ENCODE results near the gene AIF1L. TPM values are rescaled to one million over a fixed set of nuclear protein-coding genes. Genes with fewer than 3 reads are reported as not detected.

AIF1L gene
- polyA plus RNA-seq, 1 donor = 347 TPM

DNA sequence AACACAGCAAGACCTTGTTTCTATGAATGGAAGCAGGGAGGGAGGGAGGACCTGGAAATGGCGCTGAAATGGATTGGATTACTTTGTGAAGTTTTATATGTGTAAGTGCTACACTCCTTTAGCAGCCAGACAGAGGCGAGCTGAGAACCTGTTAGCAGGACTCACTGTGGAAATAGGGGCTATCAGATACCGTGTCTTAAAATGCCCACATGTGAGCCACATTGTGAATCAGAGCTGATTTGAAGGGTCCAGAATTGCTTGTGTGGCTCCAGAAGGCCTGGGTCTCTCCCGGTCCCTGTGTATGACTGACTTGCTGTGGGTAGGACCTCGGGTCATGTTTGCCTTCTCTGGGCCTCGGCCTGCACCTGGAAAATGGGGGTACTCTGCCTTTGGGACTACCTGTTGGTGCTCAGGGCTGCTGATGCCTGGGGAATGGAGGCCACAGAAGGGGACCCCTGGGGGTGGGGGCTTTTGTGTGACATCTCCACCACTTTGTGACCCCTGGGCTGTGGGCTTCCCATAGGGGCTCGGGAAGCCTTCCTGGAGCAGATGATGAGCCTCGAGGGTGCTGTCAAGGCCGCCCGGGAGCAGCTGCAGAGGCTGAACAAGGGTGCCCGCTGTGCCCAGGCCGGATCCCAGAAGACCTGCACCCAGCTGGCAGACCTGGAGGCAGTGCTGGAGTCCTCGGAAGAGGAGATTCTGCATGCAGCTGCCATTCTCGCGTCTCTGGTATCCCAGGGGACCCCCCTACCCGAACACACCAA, 24.0 kb upstream of the AIF1L start:
- no peak for DNase-seq

DNA sequence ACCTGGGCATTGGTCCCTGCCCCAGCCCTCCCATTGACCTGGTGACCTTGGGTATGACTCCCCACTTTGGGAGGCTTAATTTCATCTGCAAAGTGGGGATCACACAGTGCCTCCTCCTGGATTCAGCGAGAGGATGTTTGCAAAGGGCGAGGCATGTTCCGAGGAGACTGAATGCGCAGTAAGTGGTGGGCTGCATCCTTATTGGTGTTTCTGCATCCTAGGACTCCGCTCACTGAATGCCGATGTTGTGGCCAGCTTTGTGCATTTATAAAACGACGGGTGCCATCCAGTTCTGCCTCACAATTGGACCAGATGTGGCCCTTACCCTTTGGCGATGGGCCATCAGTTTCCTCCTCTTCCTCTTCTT, 23.5 kb upstream of the AIF1L start:
- DNase-seq = no peak

DNA sequence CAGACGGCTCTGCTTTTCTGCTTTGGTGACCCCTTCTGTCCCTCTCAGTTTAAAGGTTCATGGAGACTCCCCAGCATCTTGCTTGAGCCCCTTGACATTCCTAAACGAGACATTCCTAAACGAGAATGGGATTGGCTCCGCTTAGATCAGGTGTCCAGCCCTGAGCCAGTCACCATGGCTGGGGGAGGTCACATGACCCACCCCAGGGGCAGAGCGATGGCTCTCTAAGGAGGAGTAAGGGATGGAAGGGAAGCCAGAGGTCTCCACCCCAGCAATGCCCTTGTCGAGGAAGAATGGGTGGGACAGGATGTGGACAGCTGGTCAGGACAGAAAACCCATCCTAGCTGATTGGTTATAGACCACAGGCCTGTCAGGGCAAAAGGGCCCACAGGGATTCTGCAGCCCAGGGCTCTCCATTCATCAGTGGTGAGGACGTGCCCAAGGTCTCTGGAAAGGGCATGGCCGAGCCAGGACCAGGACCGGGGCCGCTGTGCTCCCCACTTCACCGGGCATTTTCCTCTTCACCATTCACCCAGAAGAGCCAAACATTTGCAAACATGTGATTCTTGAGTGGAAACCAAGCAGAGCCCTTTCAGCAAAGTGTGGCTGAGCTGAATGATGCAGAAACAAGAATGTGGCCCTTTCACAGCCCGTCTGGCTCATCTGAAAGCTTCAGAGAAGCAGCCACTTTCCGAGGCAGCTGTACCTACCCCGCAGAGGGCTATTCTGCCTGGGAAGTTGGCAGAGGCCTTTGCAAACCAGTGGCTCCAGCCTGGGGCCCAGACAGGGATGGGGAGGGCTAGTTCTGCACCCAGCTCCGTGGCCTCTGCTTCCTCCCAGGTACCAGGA, 19.8 kb upstream of the AIF1L start:
- DNase-seq = no peak

DNA sequence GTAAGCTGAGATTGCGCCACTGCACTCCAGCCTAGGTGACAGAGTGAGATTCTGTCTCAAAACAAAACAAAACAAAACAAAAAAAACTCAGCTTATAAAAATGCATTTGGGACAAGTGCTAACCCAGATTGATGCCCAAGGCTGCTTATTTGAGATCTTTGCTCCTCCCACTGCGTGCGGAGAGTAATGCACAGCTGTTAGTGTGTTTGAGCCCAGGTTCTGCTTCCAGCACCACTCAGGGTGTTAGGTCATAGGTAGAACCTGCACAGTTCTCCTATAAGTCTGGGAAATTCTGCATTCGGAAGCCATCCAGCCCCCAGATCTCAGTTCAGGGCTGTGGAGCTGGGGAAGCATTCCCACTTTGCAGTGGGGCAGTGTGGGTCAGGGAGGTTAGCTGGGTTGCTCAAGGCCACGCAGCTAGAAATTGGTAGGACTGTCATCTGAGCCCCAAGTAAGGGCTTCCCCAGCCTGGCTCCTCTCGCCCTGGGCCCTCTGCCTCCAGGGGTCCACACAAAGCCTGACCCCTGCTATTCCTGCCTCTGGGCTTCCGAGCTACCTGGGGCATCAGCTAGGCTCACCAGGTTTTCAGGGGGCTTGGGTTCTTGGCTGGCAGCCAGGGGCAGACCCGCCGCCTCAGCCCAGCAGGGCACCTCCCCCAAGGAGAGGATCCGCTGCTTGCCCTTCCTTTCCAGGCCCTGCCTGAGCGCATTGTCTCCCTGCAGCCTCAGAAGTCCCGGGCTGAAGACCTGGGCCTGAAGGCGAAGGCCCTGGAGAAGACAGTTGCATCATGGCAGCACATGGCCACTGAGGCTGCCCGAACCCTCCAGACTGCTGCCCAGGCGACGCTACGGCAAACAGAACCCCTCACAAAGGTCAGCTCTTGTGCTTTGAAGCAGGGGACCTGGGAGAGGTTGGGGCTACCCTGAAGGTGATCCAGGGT, 17.6 kb upstream of the AIF1L start:
- DNase-seq = no peak

DNA sequence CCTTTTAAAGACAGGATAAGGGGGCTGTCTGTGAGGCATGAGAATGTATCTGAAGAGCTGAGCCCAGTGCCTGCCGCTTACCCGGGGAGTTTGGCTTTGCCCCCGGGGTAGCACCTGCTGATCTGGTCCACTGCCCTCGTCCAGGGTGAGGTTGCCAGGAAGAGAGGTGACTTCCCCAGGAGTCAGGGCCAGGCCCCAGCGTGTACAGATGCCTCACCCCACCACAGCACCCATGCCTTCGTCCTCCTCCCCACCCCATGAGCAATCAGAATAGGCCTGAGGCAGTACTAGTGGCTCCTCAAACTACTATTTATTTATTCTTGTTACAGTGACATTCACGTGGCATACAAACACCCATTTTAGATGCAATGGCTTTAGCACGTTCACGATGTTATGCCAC, 15.7 kb upstream of the AIF1L start:
- DNase-seq = no peak

DNA sequence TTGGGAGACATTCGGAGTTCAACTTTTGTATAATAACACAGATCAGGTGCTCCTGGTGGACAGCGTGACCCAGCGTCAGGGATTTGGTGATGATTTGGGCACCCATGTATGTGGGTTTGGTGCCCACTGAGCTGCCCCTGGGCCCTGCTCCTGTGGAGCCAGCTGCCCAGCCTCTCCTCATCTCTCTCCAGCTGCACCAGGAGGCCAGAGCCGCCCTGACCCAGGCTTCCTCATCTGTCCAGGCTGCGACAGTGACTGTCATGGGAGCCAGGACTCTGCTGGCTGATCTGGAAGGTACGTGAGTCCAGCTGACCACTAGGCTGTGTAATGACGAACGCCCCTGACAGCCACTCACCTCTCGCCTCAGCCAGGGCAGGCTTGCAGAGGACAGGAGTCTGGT, 14.5 kb upstream of the AIF1L start:
- no peak for DNase-seq

DNA sequence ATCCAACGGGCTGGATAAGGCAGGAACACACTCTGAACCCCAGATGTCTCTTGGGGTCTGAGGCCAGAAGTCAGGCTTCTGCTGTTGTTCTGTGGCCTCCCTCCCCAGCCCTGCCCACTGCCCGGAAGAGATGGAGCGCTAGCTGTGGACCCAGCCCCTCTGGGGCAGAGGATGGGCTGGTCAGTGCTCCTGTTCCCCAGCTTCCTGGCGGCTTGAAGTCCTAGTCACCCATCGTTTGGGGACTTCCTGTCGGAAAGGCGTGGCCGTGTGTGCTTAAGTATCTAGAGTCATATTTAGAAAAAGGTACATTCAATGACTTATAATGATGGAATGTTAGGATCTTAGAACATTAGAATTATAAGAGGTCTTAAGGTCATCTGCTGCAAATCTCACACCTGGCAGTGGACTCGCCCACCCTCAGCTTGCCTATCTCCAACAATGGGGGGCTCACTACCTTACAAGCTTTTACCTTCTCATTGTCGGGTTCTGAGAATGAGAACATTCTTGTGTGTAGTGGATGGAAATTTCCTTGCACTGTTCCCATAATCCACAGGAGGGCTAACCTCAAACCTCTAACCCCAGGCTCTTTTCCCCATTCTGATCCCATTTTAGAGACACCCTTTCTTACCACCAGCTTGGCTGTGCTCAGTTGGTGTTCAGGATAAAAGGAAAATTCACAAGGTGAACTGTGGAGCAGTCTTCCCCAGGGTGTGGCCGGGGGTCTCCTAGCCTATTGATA, 13.4 kb upstream of the AIF1L start:
- no peak for DNase-seq

DNA sequence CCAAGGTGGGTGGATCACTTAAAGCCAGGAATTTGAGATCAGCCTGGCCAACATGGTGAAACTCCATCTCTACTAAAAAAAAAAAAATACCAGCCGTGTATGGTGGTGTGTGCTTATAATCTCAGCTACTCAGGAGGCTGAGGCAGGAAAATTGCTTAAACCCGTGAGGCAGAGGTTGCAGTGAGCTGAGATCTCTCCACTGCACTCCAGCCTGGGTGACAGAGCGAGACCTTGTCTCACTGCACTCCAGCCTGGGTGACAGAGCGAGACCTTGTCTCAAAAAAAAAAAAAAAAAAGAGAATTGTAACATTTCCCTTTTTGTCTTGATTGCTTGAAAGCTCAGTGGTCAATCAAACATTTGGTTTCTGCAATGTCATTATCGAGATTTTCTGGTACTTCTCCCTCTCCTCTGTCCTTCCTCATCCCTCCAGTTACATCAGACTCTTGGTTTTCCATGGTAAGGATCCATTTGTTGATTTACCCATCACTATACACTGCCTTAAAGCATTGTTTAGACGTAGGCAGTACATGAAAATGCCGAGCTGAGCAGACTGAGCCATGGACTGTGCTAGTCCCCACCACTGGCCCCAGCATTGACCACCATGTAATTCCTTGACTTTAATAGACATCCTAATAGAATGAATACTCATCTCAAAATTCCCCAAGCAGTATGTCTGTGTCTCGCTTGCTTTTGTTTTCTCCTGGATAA, 11.5 kb upstream of the AIF1L start:
- no peak for DNase-seq

DNA sequence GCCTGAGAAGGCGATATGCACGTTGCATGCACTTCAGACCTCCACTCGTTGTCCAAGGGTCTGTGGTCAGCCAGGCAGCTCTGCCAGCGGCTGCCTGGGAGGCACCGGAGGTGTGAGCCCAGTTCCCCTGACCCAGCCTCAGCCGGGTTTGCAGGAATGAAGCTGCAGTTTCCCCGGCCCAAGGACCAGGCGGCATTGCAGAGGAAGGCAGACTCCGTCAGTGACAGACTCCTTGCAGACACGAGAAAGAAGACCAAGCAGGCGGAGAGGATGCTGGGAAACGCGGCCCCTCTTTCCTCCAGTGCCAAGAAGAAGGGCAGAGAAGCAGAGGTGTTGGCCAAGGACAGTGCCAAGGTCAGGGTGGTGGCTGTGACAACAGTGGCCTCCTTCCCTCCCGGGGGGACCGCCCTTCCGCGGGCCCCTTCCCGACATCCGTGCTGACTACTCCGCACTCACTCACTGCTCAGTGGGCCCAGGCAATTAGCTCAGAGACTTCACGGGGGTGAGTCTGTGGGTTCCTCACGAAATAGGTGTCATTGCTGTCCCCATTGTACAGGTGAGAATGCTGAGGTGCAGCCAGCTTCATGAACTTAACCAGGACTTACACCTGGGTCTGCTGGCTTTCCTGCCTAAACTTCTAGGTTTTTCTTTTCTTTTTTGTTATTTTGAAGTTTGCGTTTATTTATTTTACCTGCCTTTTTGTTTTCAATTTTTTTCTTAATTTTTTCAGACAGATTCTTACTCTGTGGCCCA, 10.8 kb upstream of the AIF1L start:
- DNase-seq = no peak

DNA sequence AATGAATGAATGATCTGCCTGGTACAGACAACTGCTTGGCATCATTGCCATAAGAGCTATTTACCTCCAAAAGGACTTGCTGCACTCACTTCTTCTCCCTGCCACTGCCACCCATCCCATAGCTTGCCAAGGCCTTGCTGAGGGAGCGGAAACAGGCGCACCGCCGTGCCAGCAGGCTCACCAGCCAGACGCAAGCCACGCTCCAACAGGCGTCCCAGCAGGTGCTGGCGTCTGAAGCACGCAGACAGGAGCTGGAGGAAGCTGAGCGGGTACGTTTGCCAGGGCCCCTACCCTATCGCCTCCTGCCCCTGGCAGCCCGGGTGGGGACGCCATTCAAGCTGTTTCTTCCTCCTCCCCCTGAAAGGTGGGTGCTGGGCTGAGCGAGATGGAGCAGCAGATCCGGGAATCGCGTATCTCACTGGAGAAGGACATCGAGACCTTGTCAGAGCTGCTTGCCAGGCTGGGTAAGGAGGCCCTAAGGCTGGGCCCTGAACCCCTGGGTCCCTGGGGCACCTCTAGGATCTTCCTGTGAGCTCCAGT, 8.9 kb upstream of the AIF1L start:
- DNase-seq = no peak

DNA sequence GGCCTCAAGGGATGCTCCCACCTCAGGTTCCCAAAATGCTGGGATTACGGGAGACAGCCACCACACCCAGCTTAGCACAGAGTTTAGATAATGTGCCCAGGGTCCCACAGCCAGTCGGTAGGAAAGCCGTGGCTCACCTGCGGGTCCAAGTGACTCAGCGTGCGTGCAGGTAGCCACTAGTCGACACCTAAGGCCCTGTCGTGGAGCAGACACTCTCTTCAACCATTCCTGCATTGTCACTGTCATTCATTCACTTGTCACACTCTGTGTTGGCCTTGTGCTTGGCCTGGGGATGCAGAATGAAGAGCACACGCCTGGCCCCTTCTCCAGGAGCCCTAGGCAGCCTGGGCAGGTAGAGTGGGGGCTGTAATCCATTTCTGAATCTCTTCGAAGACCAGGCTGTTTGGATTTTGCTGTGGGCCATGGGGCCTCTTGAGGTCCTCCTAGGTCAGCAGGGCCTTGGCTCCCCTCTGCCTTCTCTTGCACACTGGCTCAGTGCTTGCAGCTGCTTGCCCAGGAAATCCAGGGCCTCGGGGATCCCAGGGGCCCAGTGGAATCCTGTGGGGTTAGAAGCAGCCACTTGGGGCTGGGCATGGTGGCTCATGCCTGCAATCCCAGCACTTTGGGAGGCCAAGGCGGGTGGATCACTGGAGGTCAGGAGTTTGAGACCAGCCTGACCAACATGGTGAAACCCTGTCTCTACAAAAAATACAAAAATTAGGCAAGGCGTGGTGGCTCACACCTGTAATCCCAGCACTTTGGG, 6.1 kb upstream of the AIF1L start:
- no peak for DNase-seq

DNA sequence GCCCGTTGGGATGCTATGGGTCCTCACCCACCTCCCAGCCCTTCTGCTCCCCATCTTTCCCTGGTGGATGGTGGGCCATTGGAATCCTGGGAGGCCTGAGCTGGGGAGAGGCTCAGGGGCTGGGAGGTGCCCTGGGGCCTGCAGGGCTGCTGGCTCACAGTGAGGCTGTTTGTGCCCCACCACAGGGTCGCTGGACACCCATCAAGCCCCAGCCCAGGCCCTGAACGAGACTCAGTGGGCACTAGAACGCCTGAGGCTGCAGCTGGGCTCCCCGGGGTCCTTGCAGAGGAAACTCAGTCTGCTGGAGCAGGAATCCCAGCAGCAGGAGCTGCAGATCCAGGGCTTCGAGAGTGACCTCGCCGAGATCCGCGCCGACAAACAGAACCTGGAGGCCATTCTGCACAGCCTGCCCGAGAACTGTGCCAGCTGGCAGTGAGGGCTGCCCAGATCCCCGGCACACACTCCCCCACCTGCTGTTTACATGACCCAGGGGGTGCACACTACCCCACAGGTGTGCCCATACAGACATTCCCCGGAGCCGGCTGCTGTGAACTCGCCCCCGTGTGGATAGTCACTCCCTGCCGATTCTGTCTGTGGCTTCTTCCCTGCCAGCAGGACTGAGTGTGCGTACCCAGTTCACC, 4.9 kb upstream of the AIF1L start:
- no peak for DNase-seq

DNA sequence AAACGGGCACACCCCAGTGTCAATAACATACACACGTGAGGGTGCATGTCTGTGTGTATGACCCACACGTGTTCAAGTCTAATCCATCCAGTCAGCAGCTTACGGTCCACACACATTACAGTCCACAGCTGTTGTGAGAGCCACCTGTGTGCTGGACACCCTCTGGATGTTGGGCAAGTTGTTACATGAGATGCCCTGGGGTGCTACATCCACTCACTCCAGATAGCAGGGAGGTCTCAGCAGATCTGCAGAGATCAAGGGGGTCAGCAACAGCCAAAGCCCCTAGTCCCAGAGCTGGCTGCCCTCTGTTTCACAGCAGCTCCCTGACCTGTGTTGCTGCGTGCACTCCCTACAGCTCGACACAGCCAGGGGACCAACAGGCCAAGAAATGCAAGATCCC, 4.3 kb upstream of the AIF1L start:
- DNase-seq = no peak

DNA sequence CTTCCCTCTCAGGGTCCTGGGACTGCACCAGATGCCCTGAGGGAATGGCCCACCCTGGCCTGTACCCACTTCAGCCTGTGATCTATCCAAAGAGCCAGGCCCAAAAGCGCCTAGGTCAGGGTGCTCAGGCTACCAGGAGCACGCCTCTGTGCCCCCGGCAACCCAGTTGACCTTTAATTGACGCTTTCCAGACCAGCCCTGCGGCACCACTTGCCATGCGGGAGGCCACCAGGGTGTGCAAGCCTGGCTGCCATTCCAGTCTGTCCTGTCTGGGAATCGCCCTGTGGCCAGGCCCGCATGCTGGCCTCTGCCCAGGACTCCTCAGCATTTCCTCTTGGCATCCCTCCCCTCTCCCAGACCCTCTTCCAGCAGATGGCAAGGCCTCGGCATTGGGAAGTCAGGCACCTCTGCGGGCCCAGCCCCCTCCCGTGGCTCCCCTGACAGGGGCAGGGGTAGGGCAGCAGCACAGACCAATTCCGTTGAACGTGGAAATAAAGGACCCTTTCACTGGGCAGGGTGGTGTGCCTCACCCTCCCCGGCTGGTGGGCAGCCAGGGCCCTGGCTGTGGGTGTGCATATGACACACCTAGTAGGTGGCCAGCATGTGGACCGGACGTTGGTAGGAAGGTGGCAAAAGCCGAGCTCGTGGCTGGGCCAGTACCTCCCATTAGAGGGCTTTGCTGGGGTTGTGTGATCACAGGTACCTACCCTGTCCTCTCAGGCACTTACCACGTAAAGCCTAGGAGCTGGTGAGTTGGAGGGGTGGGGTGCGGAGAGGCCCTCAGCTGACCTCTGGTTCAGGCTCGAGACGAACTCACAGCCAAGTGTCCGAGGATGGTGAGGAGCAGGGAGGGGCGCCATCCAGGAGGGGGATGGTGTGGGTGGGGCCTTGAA, 3.5 kb upstream of the AIF1L start:
- DNase-seq = no peak

DNA sequence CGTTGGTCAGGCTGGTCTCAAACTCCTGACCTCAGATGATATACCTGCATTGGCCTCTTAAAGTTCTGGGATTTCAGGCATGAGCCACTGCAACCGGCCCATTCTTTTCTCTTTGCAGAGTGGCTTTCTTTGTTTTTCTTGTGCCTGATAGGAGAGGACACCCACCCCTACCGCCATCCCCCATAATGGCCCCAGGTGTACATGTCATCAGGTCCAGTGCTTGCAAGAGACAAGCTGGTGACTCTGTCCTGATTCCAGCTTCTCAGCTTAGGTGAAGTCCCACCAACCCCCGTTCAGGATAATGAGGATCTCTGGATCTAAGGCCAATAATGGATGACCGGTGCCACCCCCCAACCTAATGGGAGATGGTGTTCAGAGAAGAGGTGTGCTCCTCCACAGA, 2.3 kb upstream of the AIF1L start:
- no peak for DNase-seq

DNA sequence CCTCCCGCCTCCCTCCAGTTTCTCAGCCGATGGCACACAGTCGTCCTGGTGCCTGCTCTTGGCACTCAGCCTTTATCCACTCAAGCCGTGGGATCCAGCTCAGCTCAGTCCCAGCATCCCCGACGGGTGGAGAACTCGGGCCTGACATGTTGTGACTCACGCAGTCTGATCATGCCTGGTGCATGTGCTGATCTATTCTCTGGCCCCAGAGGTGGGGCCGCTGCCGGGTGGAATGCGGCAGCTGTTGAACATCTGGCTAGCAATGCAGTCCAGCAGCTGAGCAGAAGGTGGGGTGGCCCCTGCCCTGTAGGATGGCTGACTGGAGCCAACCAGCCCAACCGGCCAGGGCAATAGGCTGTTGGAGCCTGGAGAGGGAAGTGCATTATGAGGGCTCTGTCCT, 1.7 kb upstream of the AIF1L start:
- DNase-seq = no peak

DNA sequence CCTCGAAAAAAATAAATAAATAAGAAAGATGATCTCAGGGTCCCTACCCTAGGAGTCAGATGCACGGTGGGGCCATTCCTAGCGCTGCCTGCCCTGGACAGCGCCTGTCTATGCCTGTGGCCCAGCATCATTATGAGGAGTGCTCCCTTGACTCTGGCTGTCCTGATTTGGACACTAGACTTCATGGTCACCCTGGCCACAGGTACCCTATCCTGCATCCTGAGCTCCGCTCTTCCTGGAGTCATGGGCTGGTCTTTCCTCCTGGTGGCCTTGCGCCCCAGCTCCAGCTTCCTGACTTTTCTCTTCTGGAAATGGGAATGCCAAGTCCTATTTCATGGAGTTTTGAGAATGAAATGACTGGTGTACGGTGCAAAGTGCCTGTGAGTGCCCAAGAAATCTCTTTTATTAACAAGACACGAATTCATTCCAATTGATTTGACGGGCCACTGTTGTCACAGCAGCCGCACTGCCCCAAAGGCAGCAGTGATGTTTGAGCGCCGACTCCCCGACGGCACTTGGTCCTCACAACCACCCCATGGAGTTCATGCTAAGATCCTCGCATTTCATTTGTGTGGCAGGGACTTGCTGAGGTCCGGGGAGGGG, 564 bp upstream of the AIF1L start:
- no peak for DNase-seq
